ENCODE data around the gene CT47B1.
"Not testable (repeated sequence)": the region's sequence is repeated elsewhere in the genome, so short reads cannot be mapped to it uniquely, and the experiment has no call there.

The CT47B1 gene

DNA sequence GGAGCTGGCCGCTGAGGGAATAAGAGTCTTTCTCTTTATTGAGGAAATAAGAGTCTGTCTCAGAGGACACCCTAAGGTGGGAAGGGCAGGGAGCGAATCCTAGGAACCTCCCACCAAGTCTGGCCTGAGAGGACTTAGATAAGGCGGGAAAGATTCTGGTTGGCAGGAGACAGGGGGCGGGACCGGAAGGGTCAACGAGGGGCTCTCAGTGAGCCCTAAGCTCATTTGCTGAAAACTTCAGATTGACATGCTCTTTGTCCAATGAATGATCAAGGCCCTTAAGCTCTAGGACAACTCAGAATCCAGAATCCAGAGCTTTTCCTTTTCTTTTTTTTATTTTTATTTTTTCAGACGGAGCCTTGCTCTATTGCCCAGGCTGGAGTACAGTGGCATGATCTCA lies at the start of gene CT47B1:
CT47B1 (minus strand) TSS at position 101 of the 400 bp plus-strand sequence. CDS start 196 bp downstream, outside the sequence.
- DNase-seq = not testable (repeated sequence)

DNA sequence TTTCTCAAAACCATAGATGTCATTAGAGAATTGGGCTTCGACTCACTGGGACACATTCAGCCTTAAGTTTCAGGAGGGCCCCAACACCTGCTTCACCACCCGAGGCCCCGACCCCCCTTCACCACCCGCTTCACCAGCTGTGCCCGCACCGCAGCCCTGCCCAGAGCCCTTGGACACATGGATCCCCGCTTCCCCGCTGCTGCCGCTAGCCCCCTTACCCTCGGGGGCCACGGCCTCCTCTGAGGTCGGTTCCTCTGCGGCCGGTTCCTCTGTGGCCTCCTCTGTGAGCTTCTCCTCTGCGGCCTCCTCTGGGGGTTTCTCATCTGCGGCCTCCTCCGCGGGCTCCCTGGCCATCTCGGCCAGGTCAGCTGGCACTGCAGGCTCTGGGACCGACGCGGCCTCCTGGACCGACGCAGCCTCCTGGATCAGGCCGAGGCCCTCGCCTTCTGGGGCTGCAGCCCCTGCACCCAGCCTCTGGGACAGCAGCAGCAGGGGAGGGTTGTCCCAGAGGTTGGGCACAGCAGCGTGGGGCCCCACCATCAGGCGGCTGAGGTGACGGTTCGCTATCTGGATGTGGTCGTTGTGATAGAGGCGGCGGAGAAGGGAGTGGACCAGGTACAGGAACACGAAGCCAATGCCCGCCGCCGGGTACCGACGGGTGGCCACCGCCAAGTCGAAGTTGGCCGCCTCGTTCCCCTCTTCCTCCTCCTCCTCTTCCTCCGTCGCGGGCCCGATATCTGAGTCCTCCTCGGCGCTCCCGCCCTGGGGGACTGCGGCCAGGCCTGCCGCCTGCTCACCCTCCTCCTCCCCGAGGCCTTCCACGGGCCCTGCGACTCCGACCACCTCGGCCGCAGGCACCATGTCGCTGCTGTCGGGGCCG lies 748 bp downstream of the CT47B1 start:
- no peak for DNase-seq

GRCh38 chrX:120857240-120857639 lies 18.4 kb downstream of the CT47B1 start:
- no peak for DNase-seq

GRCh38 chrX:120840827-120841226 lies 34.8 kb downstream of the CT47B1 start:
- no peak for DNase-seq

DNA sequence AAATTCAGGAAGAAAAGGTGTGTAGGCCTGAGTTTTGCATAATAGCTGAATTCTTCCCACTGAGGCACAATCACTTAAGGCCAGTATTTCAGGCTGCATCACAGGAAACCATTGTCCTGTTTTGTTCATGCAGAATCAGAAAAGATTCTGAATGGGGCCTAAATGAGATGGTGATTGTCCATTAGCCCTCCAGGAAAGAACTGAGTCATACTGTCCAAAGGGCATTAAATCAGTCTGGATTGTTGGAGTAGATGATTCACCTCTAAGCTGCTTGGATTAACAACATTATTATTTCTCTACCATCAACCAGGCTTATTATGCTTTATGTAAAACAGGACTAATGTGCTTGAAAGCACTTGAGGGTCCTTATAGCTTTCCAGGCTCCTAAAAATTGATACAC lies 36.2 kb downstream of the CT47B1 start:
- no peak for DNase-seq

- DNase-seq = not testable (repeated sequence)
Measured at GRCh38 chrX:120827213-120827612, 48.5 kb downstream of the CT47B1 start.

- no peak for DNase-seq
Measured at GRCh38 chrX:120825146-120825545, 50.5 kb downstream of the CT47B1 start.

DNA sequence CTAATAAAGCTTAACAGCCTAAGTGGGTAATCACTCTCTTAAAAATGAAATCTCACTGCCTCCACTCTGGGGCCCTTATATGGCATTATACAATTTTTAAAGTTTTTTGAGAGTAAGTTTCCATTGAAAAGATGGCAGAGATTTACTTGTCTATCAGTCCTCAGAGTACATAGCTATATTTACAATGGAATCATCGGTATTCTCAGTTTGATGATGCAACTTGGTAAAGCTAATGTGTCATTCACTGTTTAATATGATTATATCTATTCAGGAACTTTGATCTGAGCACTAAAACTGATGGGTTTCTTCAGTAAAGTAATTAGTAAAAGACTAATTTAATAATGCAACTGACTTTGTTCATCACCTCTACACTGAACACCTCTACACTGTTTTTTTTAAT lies 51.6 kb downstream of the CT47B1 start:
- no peak for DNase-seq

- no peak for DNase-seq
Measured at GRCh38 chrX:120823556-120823955, 52.1 kb downstream of the CT47B1 start.

Measured in NCI-H1048 (cell line).